ENCODE results near the gene ATF7IP2. TPM values are rescaled to one million over a fixed set of nuclear protein-coding genes. Genes with fewer than 3 reads are reported as not detected.

Gene ATF7IP2
- total and polyA plus RNA-seq, 9 of the 15 experiments (the other 6 are each of a cell fraction or from before 2014, with no cell fraction given): 131 to 515 (median 196) TPM

DNA sequence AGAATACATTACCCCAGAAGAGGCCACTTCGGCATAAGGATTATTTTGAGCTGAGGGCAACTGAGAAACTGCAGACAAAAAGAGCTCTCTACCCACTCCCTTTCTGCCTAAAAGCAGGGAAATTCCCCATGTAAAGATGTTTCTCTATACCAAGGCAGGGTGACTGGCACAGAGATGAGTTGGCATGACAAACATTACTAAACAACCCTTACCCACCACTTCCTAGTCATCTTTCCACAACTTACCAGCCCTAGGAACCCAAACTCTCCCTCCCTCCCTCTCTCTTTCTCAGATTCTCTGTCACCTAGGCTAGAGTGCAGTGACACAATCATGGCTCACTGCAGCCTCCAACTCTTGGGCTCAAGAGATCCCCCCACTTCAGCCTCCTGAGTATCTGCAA, 126.0 kb downstream of the ATF7IP2 start:
- in situ Hi-C loops (cut with MboI) (loop anchor here (5.0 kb wide), 1 partner anchor 225 kb away; no protein-coding TSS in a partner anchor), intact Hi-C loops (cut with micrococcal nuclease) (no loop called here)
- WGBS (ENCODE audit: insufficient coverage, low coverage, missing lambda C conversion rate): 60% methylated on average over 1 of the region's 1 CpG
- TF ChIP-seq, protein P1, sequence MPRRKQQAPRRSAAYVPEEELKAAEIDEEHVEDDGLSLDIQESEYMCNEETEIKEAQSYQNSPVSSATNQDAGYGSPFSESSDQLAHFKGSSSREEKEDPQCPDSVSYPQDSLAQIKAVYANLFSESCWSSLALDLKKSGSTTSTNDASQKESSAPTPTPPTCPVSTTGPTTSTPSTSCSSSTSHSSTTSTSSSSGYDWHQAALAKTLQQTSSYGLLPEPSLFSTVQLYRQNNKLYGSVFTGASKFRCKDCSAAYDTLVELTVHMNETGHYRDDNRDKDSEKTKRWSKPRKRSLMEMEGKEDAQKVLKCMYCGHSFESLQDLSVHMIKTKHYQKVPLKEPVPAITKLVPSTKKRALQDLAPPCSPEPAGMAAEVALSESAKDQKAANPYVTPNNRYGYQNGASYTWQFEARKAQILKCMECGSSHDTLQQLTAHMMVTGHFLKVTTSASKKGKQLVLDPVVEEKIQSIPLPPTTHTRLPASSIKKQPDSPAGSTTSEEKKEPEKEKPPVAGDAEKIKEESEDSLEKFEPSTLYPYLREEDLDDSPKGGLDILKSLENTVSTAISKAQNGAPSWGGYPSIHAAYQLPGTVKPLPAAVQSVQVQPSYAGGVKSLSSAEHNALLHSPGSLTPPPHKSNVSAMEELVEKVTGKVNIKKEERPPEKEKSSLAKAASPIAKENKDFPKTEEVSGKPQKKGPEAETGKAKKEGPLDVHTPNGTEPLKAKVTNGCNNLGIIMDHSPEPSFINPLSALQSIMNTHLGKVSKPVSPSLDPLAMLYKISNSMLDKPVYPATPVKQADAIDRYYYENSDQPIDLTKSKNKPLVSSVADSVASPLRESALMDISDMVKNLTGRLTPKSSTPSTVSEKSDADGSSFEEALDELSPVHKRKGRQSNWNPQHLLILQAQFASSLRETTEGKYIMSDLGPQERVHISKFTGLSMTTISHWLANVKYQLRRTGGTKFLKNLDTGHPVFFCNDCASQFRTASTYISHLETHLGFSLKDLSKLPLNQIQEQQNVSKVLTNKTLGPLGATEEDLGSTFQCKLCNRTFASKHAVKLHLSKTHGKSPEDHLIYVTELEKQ (CRISPR knock-in tag; IDR thresholded peaks at IDR 0.05): no peak
- TF ChIP-seq FOSL1 (tag; conservative IDR thresholded peaks at IDR 0.05) (no peak), FOXP1 (CRISPR knock-in tag; IDR thresholded peaks at IDR 0.05) (no peak), NR1H2 (CRISPR knock-in tag; IDR thresholded peaks at IDR 0.05) (no peak), MTF1 (CRISPR knock-in tag; IDR thresholded peaks at IDR 0.05; ENCODE audit: borderline replicate concordance) (no peak), HNRNPLL (IDR thresholded peaks at IDR 0.05; ENCODE audit: low read depth, low read length, poor library complexity, severe bottlenecking) (no peak)
- TF ChIP-seq, protein P2, sequence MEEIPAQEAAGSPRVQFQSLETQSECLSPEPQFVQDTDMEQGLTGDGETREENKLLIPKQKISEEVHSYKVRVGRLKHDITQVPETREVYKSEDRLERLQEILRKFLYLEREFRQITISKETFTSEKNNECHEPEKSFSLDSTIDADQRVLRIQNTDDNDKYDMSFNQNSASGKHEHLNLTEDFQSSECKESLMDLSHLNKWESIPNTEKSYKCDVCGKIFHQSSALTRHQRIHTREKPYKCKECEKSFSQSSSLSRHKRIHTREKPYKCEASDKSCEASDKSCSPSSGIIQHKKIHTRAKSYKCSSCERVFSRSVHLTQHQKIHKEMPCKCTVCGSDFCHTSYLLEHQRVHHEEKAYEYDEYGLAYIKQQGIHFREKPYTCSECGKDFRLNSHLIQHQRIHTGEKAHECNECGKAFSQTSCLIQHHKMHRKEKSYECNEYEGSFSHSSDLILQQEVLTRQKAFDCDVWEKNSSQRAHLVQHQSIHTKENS (CRISPR knock-in tag; IDR thresholded peaks at IDR 0.05): no peak
- TF ChIP-seq, protein P3, sequence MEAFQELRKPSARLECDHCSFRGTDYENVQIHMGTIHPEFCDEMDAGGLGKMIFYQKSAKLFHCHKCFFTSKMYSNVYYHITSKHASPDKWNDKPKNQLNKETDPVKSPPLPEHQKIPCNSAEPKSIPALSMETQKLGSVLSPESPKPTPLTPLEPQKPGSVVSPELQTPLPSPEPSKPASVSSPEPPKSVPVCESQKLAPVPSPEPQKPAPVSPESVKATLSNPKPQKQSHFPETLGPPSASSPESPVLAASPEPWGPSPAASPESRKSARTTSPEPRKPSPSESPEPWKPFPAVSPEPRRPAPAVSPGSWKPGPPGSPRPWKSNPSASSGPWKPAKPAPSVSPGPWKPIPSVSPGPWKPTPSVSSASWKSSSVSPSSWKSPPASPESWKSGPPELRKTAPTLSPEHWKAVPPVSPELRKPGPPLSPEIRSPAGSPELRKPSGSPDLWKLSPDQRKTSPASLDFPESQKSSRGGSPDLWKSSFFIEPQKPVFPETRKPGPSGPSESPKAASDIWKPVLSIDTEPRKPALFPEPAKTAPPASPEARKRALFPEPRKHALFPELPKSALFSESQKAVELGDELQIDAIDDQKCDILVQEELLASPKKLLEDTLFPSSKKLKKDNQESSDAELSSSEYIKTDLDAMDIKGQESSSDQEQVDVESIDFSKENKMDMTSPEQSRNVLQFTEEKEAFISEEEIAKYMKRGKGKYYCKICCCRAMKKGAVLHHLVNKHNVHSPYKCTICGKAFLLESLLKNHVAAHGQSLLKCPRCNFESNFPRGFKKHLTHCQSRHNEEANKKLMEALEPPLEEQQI (IDR thresholded peaks at IDR 0.05): no peak
- TF ChIP-seq, protein P4, sequence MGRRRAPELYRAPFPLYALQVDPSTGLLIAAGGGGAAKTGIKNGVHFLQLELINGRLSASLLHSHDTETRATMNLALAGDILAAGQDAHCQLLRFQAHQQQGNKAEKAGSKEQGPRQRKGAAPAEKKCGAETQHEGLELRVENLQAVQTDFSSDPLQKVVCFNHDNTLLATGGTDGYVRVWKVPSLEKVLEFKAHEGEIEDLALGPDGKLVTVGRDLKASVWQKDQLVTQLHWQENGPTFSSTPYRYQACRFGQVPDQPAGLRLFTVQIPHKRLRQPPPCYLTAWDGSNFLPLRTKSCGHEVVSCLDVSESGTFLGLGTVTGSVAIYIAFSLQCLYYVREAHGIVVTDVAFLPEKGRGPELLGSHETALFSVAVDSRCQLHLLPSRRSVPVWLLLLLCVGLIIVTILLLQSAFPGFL (CRISPR knock-in tag; IDR thresholded peaks at IDR 0.05): no peak
- no TSS peak for BruUV-seq (replicated peaks)
- Histone ChIP-seq H3K9me3 (replicated peaks; ENCODE audit: control insufficient read depth, insufficient read depth, low read depth, low read length) (0 out of 2 replicates have a peak, but pooled peaks cover 2% of the 10 kb centered on the region), H4K20me1 (replicated peaks; ENCODE audit: control insufficient read depth, insufficient read depth, low read length) (no peaks in the 10 kb centered on the region), H3K9ac (ENCODE audit: insufficient read depth in 1 of 2, low read depth in 2 of 2, low read length in 2 of 2) (no peak overlapping the region), H3K27me3 (ENCODE audit: control insufficient read depth in 2 of 2, insufficient read depth in 2 of 2, low read length in 2 of 2) (no peaks in the 10 kb centered on the region; a peak in 1 of 5 replicates), H2AFZ (ENCODE audit: low read depth, low read length) (no peak overlapping the region), H3K4me1 (replicated peaks in 1 of 2; ENCODE audit: control insufficient read depth in 2 of 2, insufficient read depth in 2 of 2, low read length in 2 of 2) (peaks cover 0 to 4% of the 10 kb centered on the region in 2 experiments; a peak in 1 of 5 replicates), H3K27ac (ENCODE audit: extremely low read depth, low read depth, low read length) (no peak overlapping the region), H3K9me1 (ENCODE audit: control insufficient read depth, insufficient read depth, low read length) (no peaks in the 10 kb centered on the region), H3K36me3 (ENCODE audit: control insufficient read depth, insufficient read depth, low read length) (no peaks in the 10 kb centered on the region), H3K4me3 (no peak overlapping the region), H3K4me2 (ENCODE audit: insufficient read depth, low read length) (no peak overlapping the region), H3K79me2 (ENCODE audit: control insufficient read depth, insufficient read depth, low read length) (no peaks in the 10 kb centered on the region)
- FAIRE-seq: no peak
- POLR2A ChIA-PET: interaction anchor here (0.9 kb wide), 1 partner anchor 226 kb away, joined by 3 read pairs; no protein-coding TSS in a partner anchor
- no peak for ATAC-seq
- CTCF ChIA-PET (ENCODE audit: low intra/inter-chr PET ratio): interaction anchor here (0.6 to 3.9 kb wide), 4 partner anchors 253 to 430 kb away, joined by 3 to 29 read pairs (median 4); partner anchors contain the start of gene DEXI
- DNase-seq (ENCODE audit: extremely low read depth in 1 of 4, low spot score in 3 of 4): no peak
